Activated CD8-positive, alpha-beta memory T cell treated with anti-CD3 and anti-CD28 coated beads, Interleukin-2, amount 50 U/mL, for 48 hours (primary cell): ENCODE results near the gene ITGB7.
A peak's percentile ranks its signal among the peaks of the same experiment; 100 is the strongest.

Experiments used
- DNase-seq: peaks from one replicate; pipeline ENCODE4 v3.0.0-alpha.2; 2020

The ITGB7 gene

GRCh38 chr12:53230108-53230845 lies 23.2 kb upstream of the ITGB7 start:
- DNase-seq: no peak

- no peak for DNase-seq
These were observed 22.4 kb upstream of the ITGB7 start for GRCh38 chr12:53229454-53229853.

GRCh38 chr12:53227836-53228235 lies 20.8 kb upstream of the ITGB7 start:
- no peak for DNase-seq

- DNase-seq: no peak
These were observed 20.3 kb upstream of the ITGB7 start for GRCh38 chr12:53227341-53227740.

GRCh38 chr12:53226815-53227214 lies 19.8 kb upstream of the ITGB7 start:
- no peak for DNase-seq

GRCh38 chr12:53225635-53226424 lies 18.8 kb upstream of the ITGB7 start:
- DNase-seq: no peak

GRCh38 chr12:53224897-53225634 lies 18.0 kb upstream of the ITGB7 start:
- DNase-seq: no peak

- no peak for DNase-seq
These were observed 17.2 kb upstream of the ITGB7 start for GRCh38 chr12:53224061-53224896.

- DNase-seq: no peak
These were observed 16.5 kb upstream of the ITGB7 start for GRCh38 chr12:53223389-53224060.

- no peak for DNase-seq
These were observed 15.8 kb upstream of the ITGB7 start for GRCh38 chr12:53222806-53223261.

GRCh38 chr12:53222170-53222721 lies 15.2 kb upstream of the ITGB7 start:
- DNase-seq: no peak

GRCh38 chr12:53221203-53222080 lies 14.4 kb upstream of the ITGB7 start:
- DNase-seq: peak; percentile 77

- peak; percentile 90 for DNase-seq
These were observed 13.7 kb upstream of the ITGB7 start for GRCh38 chr12:53220694-53221202.

GRCh38 chr12:53219956-53220693 lies 13.1 kb upstream of the ITGB7 start:
- peak; percentile 88 for DNase-seq

GRCh38 chr12:53219292-53219955 lies 12.4 kb upstream of the ITGB7 start:
- DNase-seq: peak; percentile 82

GRCh38 chr12:53218551-53219291 lies 11.7 kb upstream of the ITGB7 start:
- DNase-seq: peak; percentile 54

GRCh38 chr12:53217931-53218307 lies 10.9 kb upstream of the ITGB7 start:
- no peak for DNase-seq
